Measurements from ENCODE around the gene NUP85.
"Not testable (repeated sequence)": the region's sequence is repeated elsewhere in the genome, so short reads cannot be mapped to it uniquely, and the experiment has no call there.

The NUP85 gene, protein sequence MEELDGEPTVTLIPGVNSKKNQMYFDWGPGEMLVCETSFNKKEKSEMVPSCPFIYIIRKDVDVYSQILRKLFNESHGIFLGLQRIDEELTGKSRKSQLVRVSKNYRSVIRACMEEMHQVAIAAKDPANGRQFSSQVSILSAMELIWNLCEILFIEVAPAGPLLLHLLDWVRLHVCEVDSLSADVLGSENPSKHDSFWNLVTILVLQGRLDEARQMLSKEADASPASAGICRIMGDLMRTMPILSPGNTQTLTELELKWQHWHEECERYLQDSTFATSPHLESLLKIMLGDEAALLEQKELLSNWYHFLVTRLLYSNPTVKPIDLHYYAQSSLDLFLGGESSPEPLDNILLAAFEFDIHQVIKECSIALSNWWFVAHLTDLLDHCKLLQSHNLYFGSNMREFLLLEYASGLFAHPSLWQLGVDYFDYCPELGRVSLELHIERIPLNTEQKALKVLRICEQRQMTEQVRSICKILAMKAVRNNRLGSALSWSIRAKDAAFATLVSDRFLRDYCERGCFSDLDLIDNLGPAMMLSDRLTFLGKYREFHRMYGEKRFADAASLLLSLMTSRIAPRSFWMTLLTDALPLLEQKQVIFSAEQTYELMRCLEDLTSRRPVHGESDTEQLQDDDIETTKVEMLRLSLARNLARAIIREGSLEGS

GRCh38 chr17:75205037-75205792 is at the start of gene NUP85:
Gene NUP85 (plus strand): TSS chr17:75205679. CDS start chr17:75205762, 83 bp downstream.
- DNase-seq: peak; percentile 39 to 100 (median 92)

- not testable (repeated sequence) for DNase-seq
Observed at GRCh38 chr17:75158480-75158879, 47.0 kb upstream of the NUP85 start.

- no peak for DNase-seq
Observed at GRCh38 chr17:75159196-75160031, 46.1 kb upstream of the NUP85 start.

- no peak for DNase-seq
Observed at GRCh38 chr17:75160211-75160610, 45.3 kb upstream of the NUP85 start.

- no peak for DNase-seq
Observed at GRCh38 chr17:75163074-75163473, 42.4 kb upstream of the NUP85 start.

GRCh38 chr17:75164606-75165005 is 40.9 kb upstream of the NUP85 start:
- not testable (repeated sequence) for DNase-seq

- no peak for DNase-seq
Observed at GRCh38 chr17:75168998-75169397, 36.5 kb upstream of the NUP85 start.

DNA sequence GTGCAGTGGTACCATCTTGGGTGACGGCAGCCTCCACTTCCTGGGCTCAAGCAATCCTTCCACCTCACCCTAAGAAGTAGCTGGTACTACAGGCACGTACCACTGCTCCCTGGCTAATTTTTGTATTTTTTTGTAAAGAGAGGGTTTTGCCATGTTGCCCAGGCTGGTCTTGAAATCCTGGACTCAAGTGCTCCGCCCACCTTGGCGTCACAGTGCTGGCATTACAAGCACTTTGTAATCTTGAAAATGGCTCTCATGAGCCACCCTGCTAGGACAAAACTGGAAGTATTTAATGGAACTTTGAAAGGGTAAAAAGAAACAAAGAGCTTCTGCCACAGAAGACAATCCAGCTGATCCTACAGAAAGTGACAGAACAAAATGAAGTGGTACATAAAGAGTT is 32.0 kb upstream of the NUP85 start:
- DNase-seq: no peak

DNA sequence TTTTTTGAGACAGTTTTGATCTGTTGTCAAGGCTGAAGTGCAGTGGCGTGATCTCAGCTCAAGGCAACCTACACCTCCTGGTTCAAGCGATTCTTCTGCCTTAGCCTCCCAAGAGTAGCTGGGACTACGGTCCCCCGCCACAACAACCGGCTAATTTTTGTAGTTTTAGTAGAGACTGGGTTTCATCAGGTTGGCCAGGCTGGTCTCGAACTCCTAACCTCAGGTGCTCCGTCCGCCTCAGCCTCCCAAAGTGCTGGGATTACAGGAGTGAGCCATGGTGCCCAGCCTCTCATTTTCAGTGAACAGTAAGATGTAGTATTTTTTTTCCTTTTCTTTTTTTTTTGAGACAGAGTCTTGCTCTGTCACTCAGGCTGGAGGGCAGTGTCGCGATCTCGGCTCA is 30.5 kb upstream of the NUP85 start:
- no peak for DNase-seq

DNA sequence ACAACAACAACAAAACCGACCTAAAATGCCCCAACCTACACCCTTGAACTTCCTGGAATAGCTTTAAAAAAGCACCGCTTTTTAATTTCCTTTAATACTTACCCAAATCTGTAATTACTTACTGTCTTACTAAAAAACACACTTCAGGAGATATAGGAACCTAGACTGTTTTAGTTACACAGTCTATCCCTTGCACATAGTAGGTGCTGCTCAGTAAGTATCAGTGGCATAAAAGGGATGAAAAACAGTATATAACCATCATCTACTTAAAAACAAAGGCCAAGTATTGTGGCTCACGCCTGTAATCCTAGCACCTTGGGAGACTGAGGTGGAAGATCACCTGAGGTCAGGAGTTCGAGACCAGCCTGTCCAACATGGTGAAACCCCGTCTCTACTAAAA is 28.9 kb upstream of the NUP85 start:
- DNase-seq: no peak

- DNase-seq: no peak
Observed at GRCh38 chr17:75178453-75178852, 27.0 kb upstream of the NUP85 start.

DNA sequence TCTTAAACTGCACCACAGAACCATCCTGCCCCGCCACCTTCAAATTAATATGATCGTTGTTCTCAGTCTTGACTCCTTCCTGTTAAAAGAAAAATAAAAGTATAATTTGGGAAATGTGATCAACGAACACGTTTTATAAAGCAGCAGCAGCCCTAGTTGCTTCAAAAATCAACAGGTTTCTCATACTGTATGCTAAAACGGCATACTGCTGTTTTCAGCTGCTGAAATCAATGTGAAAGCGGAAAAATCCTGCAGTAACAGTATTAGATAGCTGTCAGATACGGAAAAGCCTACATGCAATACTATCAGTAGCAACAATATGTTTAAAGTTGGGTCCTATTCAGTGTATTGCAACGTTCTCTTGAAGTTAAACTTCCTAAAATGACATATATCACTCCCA is 24.4 kb upstream of the NUP85 start:
- no peak for DNase-seq

GRCh38 chr17:75181608-75182318 is 23.7 kb upstream of the NUP85 start:
- DNase-seq: peak in 23 of 56 donors; percentile 2 to 49 (median 32)

DNA sequence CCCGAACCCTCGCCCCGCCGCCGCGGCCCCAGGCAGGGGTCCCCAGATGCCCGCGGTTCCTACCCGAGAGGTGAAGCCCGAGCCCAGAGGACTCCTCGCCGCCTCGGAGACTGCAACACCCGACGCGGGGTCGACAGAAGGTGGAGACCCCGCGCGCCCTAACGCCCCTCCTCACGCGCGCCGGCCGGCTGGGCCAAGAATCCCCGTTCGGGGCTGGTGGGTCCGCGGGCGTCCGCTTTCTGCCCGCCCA is 23.2 kb upstream of the NUP85 start:
- peak in 14 of 56 donors; percentile 13 to 66 (median 44) for DNase-seq

- peak in 55 of 56 donors; percentile 42 to 93 (median 85) for DNase-seq
Observed at GRCh38 chr17:75182569-75183436, 22.7 kb upstream of the NUP85 start, which contains the start of gene SUMO2. Gene SUMO2 (minus strand): TSS chr17:75182959. CDS start chr17:75182834, 125 bp downstream.

DNA sequence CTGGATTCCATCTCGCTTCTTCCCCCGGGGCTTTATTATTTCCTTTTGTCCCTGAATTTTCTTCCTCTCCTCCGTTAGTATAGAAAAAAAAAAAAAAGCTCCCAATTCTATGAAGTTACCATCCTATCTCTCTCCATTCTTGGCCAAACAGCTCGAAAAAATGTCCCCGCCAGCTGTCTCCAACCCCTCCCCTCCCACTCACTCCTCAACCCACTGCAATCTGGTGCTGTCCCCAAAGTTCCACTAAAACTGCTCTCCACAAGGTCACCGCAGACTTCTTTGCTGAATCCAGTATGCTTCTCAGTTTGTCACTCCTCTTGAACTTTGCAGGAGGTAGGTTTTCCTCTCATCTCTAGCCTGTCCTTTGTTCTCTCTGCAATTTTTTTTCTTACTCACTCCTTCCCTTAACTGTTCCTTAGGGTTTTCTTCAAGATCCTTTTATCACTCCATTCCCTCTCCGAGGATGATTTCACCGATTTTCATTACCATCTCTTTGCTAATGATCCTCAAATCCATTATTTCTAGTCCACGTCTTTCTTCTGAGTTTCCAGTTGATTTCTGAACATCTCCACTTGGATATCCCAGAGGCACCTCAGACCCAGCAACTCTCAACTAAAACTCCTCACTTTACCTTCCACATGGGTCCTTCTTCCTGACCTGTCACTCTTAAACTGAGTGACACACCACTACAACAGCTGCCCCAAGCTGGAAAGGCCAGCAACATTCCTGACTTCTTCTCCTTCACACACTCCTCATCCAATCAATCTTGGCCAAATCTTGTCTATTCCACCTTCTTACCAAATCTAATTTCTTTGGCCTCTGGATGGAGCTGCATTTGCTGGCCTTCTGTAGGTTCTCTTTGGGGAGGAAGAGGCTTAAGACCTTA is 21.2 kb upstream of the NUP85 start:
- DNase-seq: no peak

GRCh38 chr17:75188614-75189013 is 16.9 kb upstream of the NUP85 start:
- DNase-seq: no peak

GRCh38 chr17:75191584-75191983 is 13.9 kb upstream of the NUP85 start:
- no peak for DNase-seq

DNA sequence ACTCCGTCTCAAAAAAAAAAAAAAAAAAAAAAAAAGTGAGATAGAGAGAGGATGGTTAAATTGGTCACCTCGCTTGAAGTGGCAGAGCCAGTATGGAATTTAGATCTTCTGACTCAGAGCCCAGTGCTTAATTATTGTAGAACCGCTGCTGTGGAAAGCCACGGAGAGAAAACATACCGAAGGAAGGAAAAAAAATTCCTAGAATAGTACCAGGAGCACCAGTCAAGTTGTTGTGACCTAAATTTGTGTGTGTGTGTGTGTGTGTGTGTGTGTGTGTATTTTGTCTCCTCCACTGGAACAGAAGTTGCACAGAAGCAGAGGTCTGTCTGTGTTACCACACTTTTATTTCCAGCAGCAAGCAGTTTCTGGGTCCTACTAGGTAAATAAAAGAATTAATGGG is 10.6 kb upstream of the NUP85 start:
- no peak for DNase-seq
